Measurements from ENCODE around the gene OSM. TPM values are rescaled to one million over a fixed set of nuclear protein-coding genes. Genes with fewer than 3 reads are reported as not detected.

The OSM gene
- total RNA-seq, 1 donor from 2014 or later: 1.7 TPM

GRCh38 chr22:30291058-30291892 is 24.6 kb upstream of the OSM start:
- Mint-ChIP-seq H3K4me1 (peaks cover 38% of the 10 kb centered on the region), H3K27ac (peak overlapping the region; percentile 82), H3K27me3 (no peaks in the 10 kb centered on the region), H3K36me3 (ENCODE audit: low read depth) (peaks cover 34% of the 10 kb centered on the region), H3K4me3 (no peak overlapping the region), H3K9me3 (no peaks in the 10 kb centered on the region)
- intact Hi-C loops (cut with micrococcal nuclease): no loop called here
- POLR2A ChIA-PET: interaction anchor here (1.2 to 7.6 kb wide), 5 partner anchors 14 to 134 kb away, joined by 3 to 131 read pairs (median 68); partner anchors contain the start of genes CCDC157, MTFP1, SF3A1 and TBC1D10A
- TF ChIP-seq, protein P1, sequence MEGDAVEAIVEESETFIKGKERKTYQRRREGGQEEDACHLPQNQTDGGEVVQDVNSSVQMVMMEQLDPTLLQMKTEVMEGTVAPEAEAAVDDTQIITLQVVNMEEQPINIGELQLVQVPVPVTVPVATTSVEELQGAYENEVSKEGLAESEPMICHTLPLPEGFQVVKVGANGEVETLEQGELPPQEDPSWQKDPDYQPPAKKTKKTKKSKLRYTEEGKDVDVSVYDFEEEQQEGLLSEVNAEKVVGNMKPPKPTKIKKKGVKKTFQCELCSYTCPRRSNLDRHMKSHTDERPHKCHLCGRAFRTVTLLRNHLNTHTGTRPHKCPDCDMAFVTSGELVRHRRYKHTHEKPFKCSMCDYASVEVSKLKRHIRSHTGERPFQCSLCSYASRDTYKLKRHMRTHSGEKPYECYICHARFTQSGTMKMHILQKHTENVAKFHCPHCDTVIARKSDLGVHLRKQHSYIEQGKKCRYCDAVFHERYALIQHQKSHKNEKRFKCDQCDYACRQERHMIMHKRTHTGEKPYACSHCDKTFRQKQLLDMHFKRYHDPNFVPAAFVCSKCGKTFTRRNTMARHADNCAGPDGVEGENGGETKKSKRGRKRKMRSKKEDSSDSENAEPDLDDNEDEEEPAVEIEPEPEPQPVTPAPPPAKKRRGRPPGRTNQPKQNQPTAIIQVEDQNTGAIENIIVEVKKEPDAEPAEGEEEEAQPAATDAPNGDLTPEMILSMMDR (IDR thresholded peaks at IDR 0.05): no peak
- ATAC-seq (ENCODE audit: low read depth): no peak
- DNase-seq: no peak
- CTCF ChIA-PET: interaction anchor here (1.2 to 7.8 kb wide), 4 partner anchors 12 to 183 kb away, joined by 3 to 275 read pairs (median 83); partner anchors contain the start of genes RNF215 and TBC1D10A

- H3K9me3 Mint-ChIP-seq: no peaks in the 10 kb centered on the region
- ChIA-PET POLR2A (interaction anchor here (0.5 to 7.6 kb wide), 9 partner anchors 15 to 632 kb away, joined by 3 to 131 read pairs (median 5); partner anchors contain the start of genes CCDC157, MTFP1, SF3A1 and TBC1D10A), CTCF (interaction anchor here (1.2 to 7.8 kb wide), 4 partner anchors 13 to 182 kb away, joined by 3 to 275 read pairs (median 83); partner anchors contain the start of genes RNF215 and TBC1D10A)
- peak overlapping the region; percentile 82 for H3K27ac Mint-ChIP-seq
- TF ChIP-seq, protein P1 (IDR thresholded peaks at IDR 0.05): no peak
- DNase-seq (no peak), ATAC-seq (ENCODE audit: low read depth) (no peak)
- no peaks in the 10 kb centered on the region for H3K27me3 Mint-ChIP-seq
- peak overlapping the region; percentile 88 for H3K4me3 Mint-ChIP-seq
- peaks cover 27% of the 10 kb centered on the region for H3K36me3 Mint-ChIP-seq (ENCODE audit: low read depth)
- peaks cover 38% of the 10 kb centered on the region for H3K4me1 Mint-ChIP-seq
- intact Hi-C loops (cut with micrococcal nuclease): loop anchor here (1.0 kb wide), 1 partner anchor 14 kb away; no protein-coding TSS in a partner anchor
Observed at GRCh38 chr22:30290342-30291057, 23.8 kb upstream of the OSM start.

DNA sequence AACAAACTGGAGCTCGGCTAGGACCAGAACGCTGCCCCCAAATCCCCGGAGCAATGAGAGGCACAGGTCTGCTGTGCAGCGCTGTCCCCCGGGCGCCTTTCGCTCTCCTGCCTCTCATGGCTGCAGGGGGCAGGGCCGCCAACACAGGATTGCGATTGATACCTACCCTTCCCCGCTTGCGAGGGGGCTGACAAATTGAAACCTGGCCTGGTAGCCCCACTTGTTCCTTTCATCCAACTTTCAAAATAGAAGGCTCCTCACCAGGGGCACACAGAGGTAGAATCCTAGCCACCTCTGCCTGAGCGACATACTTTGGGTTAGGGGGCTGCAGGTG is 23.3 kb upstream of the OSM start:
- peaks cover 38% of the 10 kb centered on the region for H3K4me1 Mint-ChIP-seq
- H3K27me3 Mint-ChIP-seq: no peaks in the 10 kb centered on the region
- TF ChIP-seq, protein P1 (IDR thresholded peaks at IDR 0.05): no peak
- H3K27ac Mint-ChIP-seq: peak overlapping the region; percentile 82
- peaks cover 24% of the 10 kb centered on the region for H3K36me3 Mint-ChIP-seq (ENCODE audit: low read depth)
- peak; percentile 33 for ATAC-seq (ENCODE audit: low read depth)
- no peaks in the 10 kb centered on the region for H3K9me3 Mint-ChIP-seq
- DNase-seq: no peak
- ChIA-PET CTCF (interaction anchor here (1.2 to 7.8 kb wide), 5 partner anchors 14 to 182 kb away, joined by 3 to 275 read pairs (median 83); partner anchors contain the start of genes RNF215 and TBC1D10A), POLR2A (interaction anchor here (0.5 to 7.6 kb wide), 12 partner anchors 9 to 632 kb away, joined by 3 to 131 read pairs (median 6); partner anchors contain the start of genes CCDC157, MTFP1, RNF215 and SF3A1)
- peak overlapping the region; percentile 88 for H3K4me3 Mint-ChIP-seq
- intact Hi-C loops (cut with micrococcal nuclease): loop anchor here (1.0 to 2.0 kb wide), 7 partner anchors 14 to 303 kb away; partner anchors contain the start of genes OSM and SF3A1

GRCh38 chr22:30289141-30289979 is 22.7 kb upstream of the OSM start, which contains the start of gene CASTOR1:
CASTOR1 (minus strand) TSS chr22:30289505; CDS start chr22:30289497, 8 bp downstream.
- Mint-ChIP-seq H3K4me3 (peak within 1 kb of the TSS; percentile 88), H3K9me3 (no peaks in the 10 kb centered on the region), H3K4me1 (peaks cover 38% of the 10 kb centered on the region), H3K27ac (peak within 1 kb of the TSS; percentile 82), H3K27me3 (no peaks in the 10 kb centered on the region), H3K36me3 (ENCODE audit: low read depth) (peaks cover 26% of the 10 kb centered on the region)
- DNase-seq (peak; percentile 90), ATAC-seq (ENCODE audit: low read depth) (peak; percentile 85)
- intact Hi-C loops (cut with micrococcal nuclease): loop anchor here (1.0 to 2.0 kb wide), 6 partner anchors 21 to 303 kb away; partner anchors contain the start of genes OSM and SF3A1
- TF ChIP-seq, protein P1 (IDR thresholded peaks at IDR 0.05): no peak
- CTCF ChIA-PET: interaction anchor here (1.2 to 7.8 kb wide), 16 partner anchors 12 to 195 kb away, joined by 4 to 275 read pairs (median 16); partner anchors contain the start of genes CCDC157, OSM, RNF215 and SF3A1
- POLR2A ChIA-PET: interaction anchor here (0.5 to 7.6 kb wide), 16 partner anchors 9 to 633 kb away, joined by 3 to 131 read pairs (median 5); partner anchors contain the start of genes CCDC157, MTFP1, RNF215 and SF3A1
